Mesothelial cell of epicardium (in vitro differentiated cells): ENCODE measurements around the gene ZNF428. TPM values are rescaled to one million over a fixed set of nuclear protein-coding genes. Genes with fewer than 3 reads are reported as not detected.

Source experiments
- DNase-seq, 2 experiments: peaks; one replicate each; pipeline ENCODE4 v3.0.0; 2021; ENCODE audit warnings: low spot score in 2 of 2; ENCODE audit not compliant: unreplicated experiment in 2 of 2
- H3K27ac Mint-ChIP-seq: 2 replicates; pipeline ENCODE4 v1.8.0; 2021; ENCODE audit warnings: mixed read lengths
- H3K27me3 Mint-ChIP-seq: 2 replicates; pipeline ENCODE4 v1.8.0; 2021; ENCODE audit warnings: low read depth, mixed read lengths
- H3K36me3 Mint-ChIP-seq: 2 replicates; pipeline ENCODE4 v1.8.0; 2021; ENCODE audit warnings: mixed read lengths
- H3K4me1 Mint-ChIP-seq: 2 replicates; pipeline ENCODE4 v1.8.0; 2021; ENCODE audit warnings: mixed read lengths
- H3K4me3 Mint-ChIP-seq: 2 replicates; pipeline ENCODE4 v1.8.0; 2021; ENCODE audit warnings: mild to moderate bottlenecking, moderate library complexity, mixed read lengths
- H3K9me3 Mint-ChIP-seq: 2 replicates; pipeline ENCODE4 v1.8.0; 2021; ENCODE audit warnings: mixed read lengths
- CTCF ChIP-seq: fragments of 200-600 bp; sonication (generic); IDR thresholded peaks from one replicate; pipeline ENCODE4 v1.5.0; 2021; ENCODE audit warnings: antibody characterized with exemption; ENCODE audit not compliant: unreplicated experiment
- total RNA-seq: library from RNA; stranded (reverse); gene quantifications from 3 replicates; pipeline ENCODE4 v1.2.1, GENCODE V29; 2021

The ZNF428 gene
- total RNA-seq, 1 donor from 2014 or later = 96.2 TPM

GRCh38 chr19:43616306-43616705 lies 3.1 kb downstream of the ZNF428 start:
- Mint-ChIP-seq H3K4me3 (no peak overlapping the region), H3K27me3 (no peaks in the 10 kb centered on the region), H3K4me1 (peaks cover 25% of the 10 kb centered on the region), H3K27ac (peak overlapping the region; percentile 16), H3K9me3 (no peaks in the 10 kb centered on the region), H3K36me3 (peaks cover 29% of the 10 kb centered on the region)
- no peak for DNase-seq
- TF ChIP-seq CTCF = no peak

GRCh38 chr19:43612374-43612773 lies 7.1 kb downstream of the ZNF428 start:
- Mint-ChIP-seq H3K27ac (no peak overlapping the region), H3K4me1 (peaks cover 5% of the 10 kb centered on the region), H3K27me3 (no peaks in the 10 kb centered on the region), H3K9me3 (no peaks in the 10 kb centered on the region), H3K4me3 (no peak overlapping the region), H3K36me3 (peaks cover 32% of the 10 kb centered on the region)
- TF ChIP-seq CTCF = no peak
- DNase-seq = no peak

- Mint-ChIP-seq H3K4me3 (no peak within 1 kb of the TSS), H3K27ac (no peak within 1 kb of the TSS), H3K27me3 (no peaks in the 10 kb centered on the region), H3K9me3 (no peaks in the 10 kb centered on the region), H3K4me1 (peaks cover 5% of the 10 kb centered on the region), H3K36me3 (peaks cover 37% of the 10 kb centered on the region)
- no peak for TF ChIP-seq CTCF
- DNase-seq = no peak
These were observed 7.6 kb downstream of the ZNF428 start, which contains the start of gene SRRM5 for GRCh38 chr19:43611788-43612187. TSS of gene SRRM5 (plus strand) at chr19:43612088. CDS start at chr19:43612122, 34 bp downstream.

- no peaks in the 10 kb centered on the region for H3K27me3 Mint-ChIP-seq
- no peak overlapping the region for H3K4me3 Mint-ChIP-seq
- no peaks in the 10 kb centered on the region for H3K9me3 Mint-ChIP-seq
- DNase-seq = no peak
- peaks cover under 1% of the 10 kb centered on the region for H3K4me1 Mint-ChIP-seq
- no peak for TF ChIP-seq CTCF
- H3K27ac Mint-ChIP-seq = peak overlapping the region; percentile 50
- H3K36me3 Mint-ChIP-seq = peaks cover 41% of the 10 kb centered on the region
These were observed 8.9 kb downstream of the ZNF428 start for GRCh38 chr19:43610493-43610892.

GRCh38 chr19:43609872-43610271 lies 9.6 kb downstream of the ZNF428 start:
- peaks cover 43% of the 10 kb centered on the region for H3K36me3 Mint-ChIP-seq
- no peaks in the 10 kb centered on the region for H3K4me1 Mint-ChIP-seq
- H3K27me3 Mint-ChIP-seq = no peaks in the 10 kb centered on the region
- no peak for TF ChIP-seq CTCF
- no peak overlapping the region for H3K27ac Mint-ChIP-seq
- no peaks in the 10 kb centered on the region for H3K9me3 Mint-ChIP-seq
- no peak overlapping the region for H3K4me3 Mint-ChIP-seq
- DNase-seq = no peak
